ENCODE measurements around the gene MGMT.
"Not testable (repeated sequence)": the region's sequence is repeated elsewhere in the genome, so short reads cannot be mapped to it uniquely, and the experiment has no call there.

MGMT gene

GRCh38 chr10:129466703-129467358 lies at the start of gene MGMT:
Gene MGMT, plus strand, starts transcription at chr10:129467241.
- no peak for DNase-seq

DNA sequence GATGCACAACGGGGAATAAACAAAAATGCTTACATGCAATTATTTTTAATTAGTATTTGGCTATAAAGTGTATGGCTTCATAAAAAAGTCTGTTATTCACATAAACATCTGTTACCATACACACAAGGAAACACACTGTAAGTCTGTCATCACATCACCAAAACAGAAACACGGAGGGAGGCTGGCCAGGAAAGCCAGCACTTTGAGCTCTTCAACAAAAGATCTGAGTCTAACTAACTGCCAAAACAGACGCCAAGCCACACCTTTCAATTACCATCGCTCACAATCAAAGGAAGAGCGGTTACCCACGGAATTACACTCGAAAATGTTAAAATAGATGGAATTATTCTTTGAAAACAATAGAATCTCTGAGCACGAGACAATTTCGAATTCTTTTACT lies 49.2 kb upstream of the MGMT start:
- no peak for DNase-seq

- no peak for DNase-seq
Measured at GRCh38 chr10:129418496-129419225, 48.4 kb upstream of the MGMT start.

DNA sequence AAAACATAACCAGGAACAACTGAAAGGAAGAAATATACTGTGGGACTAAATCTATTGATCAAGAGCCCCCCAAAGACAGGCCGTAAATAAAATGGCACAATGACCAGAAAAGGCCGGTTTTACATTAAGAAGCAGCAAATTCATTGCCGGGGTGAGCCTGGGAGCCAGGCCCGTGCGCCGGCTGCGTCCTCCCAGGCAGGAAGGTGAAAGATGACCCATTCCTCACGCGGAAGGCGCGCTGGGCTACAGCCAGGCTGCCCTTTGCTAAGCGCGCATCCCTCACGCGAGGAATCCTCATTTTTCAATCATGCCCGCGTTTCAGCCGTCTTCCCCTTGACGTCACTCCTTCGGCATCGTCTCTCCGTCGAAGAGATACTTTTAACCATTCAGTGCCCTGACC lies 47.6 kb upstream of the MGMT start:
- no peak for DNase-seq

- DNase-seq: no peak
Measured at GRCh38 chr10:129421399-129422010, 45.5 kb upstream of the MGMT start.

DNA sequence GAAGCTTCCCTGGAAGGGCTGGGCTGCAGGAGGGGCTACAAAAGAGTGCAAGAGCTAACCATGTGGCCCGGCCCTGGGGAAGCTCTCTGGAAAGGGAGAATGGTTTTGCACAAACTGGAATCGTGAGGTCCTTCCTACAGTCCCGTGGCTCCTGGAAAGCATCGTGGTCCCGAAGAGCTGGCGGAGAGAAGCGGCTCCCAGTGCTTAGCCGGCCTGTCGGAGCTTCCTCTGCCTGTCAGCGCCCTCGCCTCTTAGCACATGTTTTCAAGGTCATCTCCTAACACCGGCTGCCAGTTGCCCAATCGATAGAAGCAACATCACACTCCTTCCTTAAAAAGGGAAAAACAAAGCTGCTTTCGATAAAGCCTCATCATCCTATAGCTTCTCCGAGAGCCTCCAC lies 42.1 kb upstream of the MGMT start:
- DNase-seq: no peak

GRCh38 chr10:129426606-129427005 lies 40.4 kb upstream of the MGMT start:
- no peak for DNase-seq

- DNase-seq: no peak
Measured at GRCh38 chr10:129433266-129433665, 33.8 kb upstream of the MGMT start.

DNA sequence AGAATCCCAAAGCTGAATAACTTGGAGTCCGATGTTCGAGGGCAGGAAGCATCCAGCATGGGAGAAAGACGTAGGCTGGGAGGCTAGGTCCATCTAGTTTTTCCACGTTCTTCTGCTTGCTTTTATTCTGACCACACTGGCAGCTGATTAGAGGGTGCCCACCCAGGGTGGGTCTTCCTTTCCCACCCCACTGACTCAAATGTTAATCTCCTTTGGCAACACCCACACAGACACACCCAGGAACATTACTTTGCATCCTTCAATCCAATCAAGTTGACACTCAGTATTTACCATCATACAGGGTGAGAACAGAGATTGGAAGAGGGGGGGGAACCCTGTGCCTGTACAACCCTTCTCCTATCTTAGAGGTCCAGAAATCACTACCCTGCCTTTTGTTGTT lies 31.3 kb upstream of the MGMT start:
- DNase-seq: not testable (repeated sequence)

- no peak for DNase-seq
Measured at GRCh38 chr10:129438024-129438423, 29.0 kb upstream of the MGMT start.

GRCh38 chr10:129440247-129440646 lies 26.8 kb upstream of the MGMT start:
- no peak for DNase-seq

- no peak for DNase-seq
Measured at GRCh38 chr10:129440722-129441316, 26.2 kb upstream of the MGMT start.

GRCh38 chr10:129441372-129442009 lies 25.6 kb upstream of the MGMT start:
- no peak for DNase-seq

DNA sequence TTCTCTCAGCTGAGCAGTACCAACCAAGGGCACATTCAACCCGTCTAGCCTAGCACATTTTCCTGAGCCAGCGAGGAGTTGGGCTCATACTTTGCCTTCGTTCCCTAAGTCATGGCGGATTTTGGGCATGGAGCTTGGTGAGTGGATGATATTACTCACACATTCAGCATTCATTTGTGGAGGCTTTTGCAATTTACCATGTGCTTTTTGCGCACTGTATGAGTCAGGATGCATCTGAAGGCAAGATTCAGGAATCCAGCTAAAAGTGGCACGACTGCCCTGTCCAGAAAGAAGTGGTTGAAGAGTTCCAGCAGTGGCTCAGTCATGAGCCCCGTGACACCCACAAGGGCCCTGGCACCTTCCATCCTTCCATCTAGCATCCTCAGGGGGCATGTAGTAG lies 24.2 kb upstream of the MGMT start:
- no peak for DNase-seq

- DNase-seq: no peak
Measured at GRCh38 chr10:129444359-129444758, 22.7 kb upstream of the MGMT start.

- no peak for DNase-seq
Measured at GRCh38 chr10:129445436-129446182, 21.4 kb upstream of the MGMT start.

DNA sequence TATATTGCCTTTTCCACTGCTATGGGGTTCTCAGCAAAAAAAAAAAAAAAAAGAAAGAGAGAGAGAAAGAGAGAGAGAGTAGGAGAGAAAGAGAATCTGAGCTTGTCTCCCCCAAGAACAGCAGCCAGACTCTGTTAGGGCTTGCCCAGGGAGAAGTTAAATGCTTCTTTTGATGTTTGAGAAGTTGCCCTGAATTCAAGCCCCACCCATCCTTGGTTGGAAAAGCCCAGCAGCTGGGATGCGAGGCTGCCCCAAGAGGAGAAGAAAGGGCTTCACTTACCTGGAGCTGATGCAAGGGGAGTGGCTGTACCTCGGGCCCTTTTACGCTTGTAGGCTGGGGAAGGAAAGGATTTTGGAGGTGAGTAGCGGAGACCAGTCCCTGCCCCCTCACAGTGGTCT lies 20.9 kb upstream of the MGMT start:
- DNase-seq: no peak

- no peak for DNase-seq
Measured at GRCh38 chr10:129447486-129447885, 19.6 kb upstream of the MGMT start.

DNA sequence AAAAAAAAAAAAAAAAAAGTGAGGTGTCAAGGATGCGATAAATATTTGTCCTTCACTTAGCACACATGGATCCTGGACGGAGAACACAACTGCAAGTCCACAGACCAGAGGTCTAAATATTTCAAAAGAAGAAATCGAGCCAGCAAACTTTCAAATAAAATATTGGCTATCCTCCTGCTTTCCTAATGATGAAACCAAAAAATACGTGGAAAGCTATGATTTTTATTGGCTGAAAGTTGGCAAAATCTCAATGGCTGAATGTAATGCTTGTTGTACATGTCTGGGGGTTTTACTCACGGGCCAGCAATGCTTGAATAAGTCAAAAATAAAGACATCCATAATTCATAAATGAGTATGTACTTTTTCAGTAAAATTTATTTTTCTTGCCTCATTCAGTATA lies 19.0 kb upstream of the MGMT start:
- DNase-seq: no peak

GRCh38 chr10:129448539-129448938 lies 18.5 kb upstream of the MGMT start:
- no peak for DNase-seq

DNA sequence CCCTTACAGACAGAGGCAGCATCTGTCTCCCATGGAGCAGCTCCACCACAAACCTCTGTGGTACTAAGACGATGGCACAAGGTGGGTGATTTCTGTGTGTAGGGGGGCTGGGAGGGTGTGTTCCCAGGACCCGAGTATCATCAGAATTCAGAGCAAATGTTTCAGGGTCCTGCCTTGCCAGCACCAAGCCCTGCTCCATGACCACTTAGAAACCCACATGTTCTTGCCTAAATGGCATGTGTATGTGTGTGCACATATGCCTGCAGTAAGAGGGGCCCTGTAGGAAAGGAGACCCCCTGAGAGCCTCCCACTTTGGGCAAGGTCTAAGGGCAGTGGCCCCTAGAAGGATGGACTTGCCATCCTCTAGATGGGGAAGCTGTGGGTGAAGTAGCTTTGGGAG lies 17.1 kb upstream of the MGMT start:
- no peak for DNase-seq

- DNase-seq: no peak
Measured at GRCh38 chr10:129450391-129450790, 16.6 kb upstream of the MGMT start.

DNA sequence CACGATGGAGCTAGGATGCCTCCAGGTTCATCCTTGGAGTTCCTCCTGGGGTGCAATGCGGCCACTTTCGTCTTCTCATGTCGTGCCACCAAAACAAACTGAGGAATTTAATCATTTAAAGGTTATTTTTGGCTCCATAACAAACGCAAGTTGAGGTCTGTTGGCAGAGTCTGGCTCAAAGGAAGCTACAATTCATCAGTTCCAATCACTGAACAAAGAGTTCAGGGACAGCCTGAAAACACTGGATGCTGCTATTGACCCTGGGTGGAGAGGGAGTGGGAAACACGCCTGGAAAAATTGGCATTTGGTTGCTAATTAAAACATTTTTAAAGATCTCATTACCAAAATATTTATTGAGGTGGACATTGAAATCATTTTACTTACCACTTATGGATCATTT lies 11.4 kb upstream of the MGMT start:
- no peak for DNase-seq
